Islet precursor cell (in vitro differentiated cells): ENCODE data around the gene C22orf15.

ENCODE experiments used
- DNase-seq: peaks from one replicate; pipeline ENCODE4 v3.0.0-alpha.2; 2018

C22orf15 gene

GRCh38 chr22:23790819-23791737 lies 28.3 kb downstream of the C22orf15 start:
- DNase-seq = no peak

GRCh38 chr22:23791738-23792645 lies 29.2 kb downstream of the C22orf15 start:
- no peak for DNase-seq

- DNase-seq = no peak
These were observed 30.5 kb downstream of the C22orf15 start for GRCh38 chr22:23793326-23793725.

- DNase-seq = no peak
These were observed 33.7 kb downstream of the C22orf15 start for GRCh38 chr22:23796461-23796860.

- DNase-seq = no peak
These were observed 37.8 kb downstream of the C22orf15 start for GRCh38 chr22:23800297-23801237.

- DNase-seq = peak; percentile 41
These were observed 38.5 kb downstream of the C22orf15 start for GRCh38 chr22:23801238-23801821.

- no peak for DNase-seq
These were observed 39.1 kb downstream of the C22orf15 start for GRCh38 chr22:23801886-23802377.

- no peak for DNase-seq
These were observed 40.4 kb downstream of the C22orf15 start for GRCh38 chr22:23803001-23803819.

- DNase-seq = no peak
These were observed 42.0 kb downstream of the C22orf15 start for GRCh38 chr22:23804781-23805291.

- no peak for DNase-seq
These were observed 44.0 kb downstream of the C22orf15 start for GRCh38 chr22:23806837-23807236.

GRCh38 chr22:23812378-23812777 lies 49.6 kb downstream of the C22orf15 start:
- DNase-seq = no peak
